ENCODE measurements around the gene AAMP.

Gene AAMP

GRCh38 chr2:218292048-218293014 lies 22.4 kb upstream of the AAMP start, which contains the start of gene TMBIM1:
Gene TMBIM1 (minus strand): TSS chr2:218292503. CDS start chr2:218282141, 10,362 bp downstream.
- peak; percentile 75 for TF ChIP-seq CTCF (conservative IDR thresholded peaks at IDR 0.05)
- H3K27ac ChIP-seq: peak within 1 kb of the TSS; percentile 88; the same call in 1 of the 2 replicates

- no peak for TF ChIP-seq CTCF (conservative IDR thresholded peaks at IDR 0.05)
- no peak overlapping the region for H3K27ac ChIP-seq
These were observed 21.5 kb upstream of the AAMP start for GRCh38 chr2:218291318-218292047.

- no peak for TF ChIP-seq CTCF (conservative IDR thresholded peaks at IDR 0.05)
- H3K27ac ChIP-seq: no peak overlapping the region
These were observed 20.7 kb upstream of the AAMP start for GRCh38 chr2:218290316-218291261.

- TF ChIP-seq CTCF (conservative IDR thresholded peaks at IDR 0.05): no peak
- no peak overlapping the region for H3K27ac ChIP-seq
These were observed 19.8 kb upstream of the AAMP start for GRCh38 chr2:218289639-218290315.

- no peak for TF ChIP-seq CTCF (conservative IDR thresholded peaks at IDR 0.05)
- H3K27ac ChIP-seq: peak overlapping the region; percentile 58; the same call in 1 of the 2 replicates
These were observed 16.9 kb upstream of the AAMP start for GRCh38 chr2:218286570-218287459.

- peak overlapping the region; percentile 58 for H3K27ac ChIP-seq
- no peak for TF ChIP-seq CTCF (conservative IDR thresholded peaks at IDR 0.05)
These were observed 15.7 kb upstream of the AAMP start for GRCh38 chr2:218285604-218286003.

Measured in VCaP (cell line).